Activated CD4-positive, alpha-beta memory T cell treated with anti-CD3 and anti-CD28 coated beads, Interleukin-2, amount 10 ng/mL, durations not matched to agents 7 days and 5 days (primary cell): ENCODE measurements around the gene KDR. TPM values are rescaled to one million over a fixed set of nuclear protein-coding genes. Genes with fewer than 3 reads are reported as not detected.

Experiments used
- CTCF ChIA-PET: fragments of 350-600 bp; sonication (Branson Sonifier 250); formaldehyde crosslinking; loops from one replicate; lab custom pipeline; 2021; ENCODE audit warnings: antibody characterized with exemption, inconsistent platforms; lab: Charles Lee
- POLR2A ChIA-PET: fragments of 350-600 bp; sonication (Branson Sonifier 250); formaldehyde crosslinking; loops from one replicate; lab custom pipeline; 2021; ENCODE audit warnings: antibody characterized with exemption; lab: Charles Lee
- DNase-seq: peaks from one replicate; pipeline ENCODE4 v3.0.0-alpha.2; 2020
- H3K27ac Mint-ChIP-seq: one replicate; pipeline ENCODE4 v1.8.0; 2021; ENCODE audit warnings: mild to moderate bottlenecking, mixed read lengths
- H3K27me3 Mint-ChIP-seq: one replicate; pipeline ENCODE4 v1.8.0; 2021; ENCODE audit warnings: mixed read lengths
- H3K36me3 Mint-ChIP-seq: one replicate; pipeline ENCODE4 v1.8.0; 2021; ENCODE audit warnings: low read depth, mixed read lengths
- H3K4me1 Mint-ChIP-seq: one replicate; pipeline ENCODE4 v1.8.0; 2021; ENCODE audit warnings: mixed read lengths
- H3K4me3 Mint-ChIP-seq: one replicate; pipeline ENCODE4 v1.8.0; 2021; ENCODE audit warnings: mild to moderate bottlenecking, mixed read lengths
- H3K9me3 Mint-ChIP-seq: one replicate; pipeline ENCODE4 v1.8.0; 2021; ENCODE audit warnings: mixed read lengths
- total RNA-seq, 2 experiments: library from RNA; stranded (reverse); gene quantifications; one replicate each; pipeline ENCODE4 v1.2.3, GENCODE V29; 2021

Gene KDR
- total RNA-seq, 2 experiments from 2014 or later: not detected

- Mint-ChIP-seq H3K27ac (no peak overlapping the region), H3K36me3 (no peaks in the 10 kb centered on the region)
- POLR2A ChIA-PET: no interaction called here
Measured at GRCh38 chr4:55082756-55083155, 42.6 kb downstream of the KDR start.

GRCh38 chr4:55080174-55080865 lies 45.1 kb downstream of the KDR start:
- H3K9me3 Mint-ChIP-seq: no peaks in the 10 kb centered on the region

More at GRCh38 chr4:55082756-55083155, 42.6 kb downstream of the KDR start:
- CTCF ChIA-PET: no interaction called here
- no peaks in the 10 kb centered on the region for H3K27me3 Mint-ChIP-seq
- H3K4me3 Mint-ChIP-seq: no peak overlapping the region
- H3K9me3 Mint-ChIP-seq: no peaks in the 10 kb centered on the region
- no peak for DNase-seq
- H3K4me1 Mint-ChIP-seq: no peaks in the 10 kb centered on the region

GRCh38 chr4:55079451-55080173 lies 45.8 kb downstream of the KDR start:
- no peaks in the 10 kb centered on the region for H3K36me3 Mint-ChIP-seq
- H3K4me1 Mint-ChIP-seq: no peaks in the 10 kb centered on the region
- POLR2A ChIA-PET: no interaction called here
- no peaks in the 10 kb centered on the region for H3K27me3 Mint-ChIP-seq
- CTCF ChIA-PET: no interaction called here
- H3K27ac Mint-ChIP-seq: no peak overlapping the region
- no peaks in the 10 kb centered on the region for H3K9me3 Mint-ChIP-seq
- H3K4me3 Mint-ChIP-seq: no peak overlapping the region
- DNase-seq: no peak

More at GRCh38 chr4:55080174-55080865, 45.1 kb downstream of the KDR start:
- Mint-ChIP-seq H3K27ac (no peak overlapping the region), H3K4me3 (no peak overlapping the region), H3K27me3 (no peaks in the 10 kb centered on the region), H3K36me3 (no peaks in the 10 kb centered on the region), H3K4me1 (no peaks in the 10 kb centered on the region)
- ChIA-PET POLR2A (no interaction called here), CTCF (no interaction called here)
- no peak for DNase-seq

- CTCF ChIA-PET: no interaction called here
Measured at GRCh38 chr4:55078987-55079386, 46.4 kb downstream of the KDR start.

GRCh38 chr4:55077577-55077976 lies 47.8 kb downstream of the KDR start:
- Mint-ChIP-seq H3K4me3 (no peak overlapping the region), H3K9me3 (no peaks in the 10 kb centered on the region), H3K4me1 (no peaks in the 10 kb centered on the region), H3K36me3 (no peaks in the 10 kb centered on the region), H3K27me3 (no peaks in the 10 kb centered on the region), H3K27ac (no peak overlapping the region)
- ChIA-PET POLR2A (no interaction called here), CTCF (no interaction called here)
- no peak for DNase-seq

More at GRCh38 chr4:55078987-55079386, 46.4 kb downstream of the KDR start:
- Mint-ChIP-seq H3K9me3 (no peaks in the 10 kb centered on the region), H3K4me1 (no peaks in the 10 kb centered on the region), H3K36me3 (no peaks in the 10 kb centered on the region), H3K27ac (no peak overlapping the region), H3K27me3 (no peaks in the 10 kb centered on the region), H3K4me3 (no peak overlapping the region)
- POLR2A ChIA-PET: no interaction called here
- no peak for DNase-seq

GRCh38 chr4:55075823-55076716 lies 49.3 kb downstream of the KDR start:
- CTCF ChIA-PET: no interaction called here
- Mint-ChIP-seq H3K4me1 (no peaks in the 10 kb centered on the region), H3K36me3 (no peaks in the 10 kb centered on the region), H3K9me3 (no peaks in the 10 kb centered on the region), H3K27ac (no peak overlapping the region), H3K4me3 (no peak overlapping the region), H3K27me3 (no peaks in the 10 kb centered on the region)
- DNase-seq: no peak
- POLR2A ChIA-PET: no interaction called here

- Mint-ChIP-seq H3K4me3 (no peak overlapping the region), H3K27ac (no peak overlapping the region), H3K4me1 (no peaks in the 10 kb centered on the region), H3K9me3 (no peaks in the 10 kb centered on the region), H3K27me3 (no peaks in the 10 kb centered on the region), H3K36me3 (no peaks in the 10 kb centered on the region)
- ChIA-PET CTCF (no interaction called here), POLR2A (no interaction called here)
- DNase-seq: no peak
Measured at GRCh38 chr4:55075376-55075775, 50.0 kb downstream of the KDR start.

- Mint-ChIP-seq H3K4me3 (no peak overlapping the region), H3K27ac (no peak overlapping the region), H3K27me3 (no peaks in the 10 kb centered on the region), H3K9me3 (no peaks in the 10 kb centered on the region), H3K4me1 (no peaks in the 10 kb centered on the region), H3K36me3 (no peaks in the 10 kb centered on the region)
- no peak for DNase-seq
- CTCF ChIA-PET: no interaction called here
- POLR2A ChIA-PET: no interaction called here
Measured at GRCh38 chr4:55074386-55074785, 51.0 kb downstream of the KDR start.

GRCh38 chr4:55071951-55072350 lies 53.4 kb downstream of the KDR start:
- ChIA-PET POLR2A (no interaction called here), CTCF (no interaction called here)
- no peaks in the 10 kb centered on the region for H3K27me3 Mint-ChIP-seq
- no peaks in the 10 kb centered on the region for H3K9me3 Mint-ChIP-seq
- H3K36me3 Mint-ChIP-seq: no peaks in the 10 kb centered on the region
- DNase-seq: no peak
- H3K4me3 Mint-ChIP-seq: no peak overlapping the region
- no peak overlapping the region for H3K27ac Mint-ChIP-seq
- no peaks in the 10 kb centered on the region for H3K4me1 Mint-ChIP-seq

GRCh38 chr4:55069248-55069647 lies 56.1 kb downstream of the KDR start:
- Mint-ChIP-seq H3K27me3 (no peaks in the 10 kb centered on the region), H3K27ac (no peak overlapping the region), H3K9me3 (no peaks in the 10 kb centered on the region), H3K4me3 (no peak overlapping the region), H3K4me1 (no peaks in the 10 kb centered on the region), H3K36me3 (no peaks in the 10 kb centered on the region)
- DNase-seq: no peak
- POLR2A ChIA-PET: no interaction called here
- CTCF ChIA-PET: interaction anchor here (0.6 kb wide), 1 partner anchor 1977 kb away, joined by 3 read pairs; no protein-coding TSS in a partner anchor

GRCh38 chr4:55068522-55068921 lies 56.9 kb downstream of the KDR start:
- Mint-ChIP-seq H3K4me1 (no peaks in the 10 kb centered on the region), H3K4me3 (no peak overlapping the region), H3K9me3 (no peaks in the 10 kb centered on the region), H3K36me3 (no peaks in the 10 kb centered on the region), H3K27ac (no peak overlapping the region), H3K27me3 (no peaks in the 10 kb centered on the region)
- ChIA-PET CTCF (interaction anchor here (0.6 kb wide), 1 partner anchor 1977 kb away, joined by 3 read pairs; no protein-coding TSS in a partner anchor), POLR2A (no interaction called here)
- DNase-seq: no peak

- H3K27ac Mint-ChIP-seq: no peak overlapping the region
- no peaks in the 10 kb centered on the region for H3K27me3 Mint-ChIP-seq
- H3K4me1 Mint-ChIP-seq: no peaks in the 10 kb centered on the region
- H3K9me3 Mint-ChIP-seq: peaks cover 3% of the 10 kb centered on the region
- no peaks in the 10 kb centered on the region for H3K36me3 Mint-ChIP-seq
- POLR2A ChIA-PET: no interaction called here
- DNase-seq: no peak
- CTCF ChIA-PET: no interaction called here
- no peak overlapping the region for H3K4me3 Mint-ChIP-seq
Measured at GRCh38 chr4:55066018-55066417, 59.4 kb downstream of the KDR start.

- H3K9me3 Mint-ChIP-seq: no peaks in the 10 kb centered on the region
- ChIA-PET POLR2A (no interaction called here), CTCF (no interaction called here)
- DNase-seq: no peak
- H3K27ac Mint-ChIP-seq: no peak overlapping the region
- no peaks in the 10 kb centered on the region for H3K4me1 Mint-ChIP-seq
- no peaks in the 10 kb centered on the region for H3K36me3 Mint-ChIP-seq
- no peaks in the 10 kb centered on the region for H3K27me3 Mint-ChIP-seq
- H3K4me3 Mint-ChIP-seq: no peak overlapping the region
Measured at GRCh38 chr4:55055529-55055928, 69.9 kb downstream of the KDR start.
